ENCODE measurements around the gene C10orf67. TPM values are rescaled to one million over a fixed set of nuclear protein-coding genes. Genes with fewer than 3 reads are reported as not detected.

C10orf67 gene
- total RNA-seq, 1 donor from 2014 or later = not detected

DNA sequence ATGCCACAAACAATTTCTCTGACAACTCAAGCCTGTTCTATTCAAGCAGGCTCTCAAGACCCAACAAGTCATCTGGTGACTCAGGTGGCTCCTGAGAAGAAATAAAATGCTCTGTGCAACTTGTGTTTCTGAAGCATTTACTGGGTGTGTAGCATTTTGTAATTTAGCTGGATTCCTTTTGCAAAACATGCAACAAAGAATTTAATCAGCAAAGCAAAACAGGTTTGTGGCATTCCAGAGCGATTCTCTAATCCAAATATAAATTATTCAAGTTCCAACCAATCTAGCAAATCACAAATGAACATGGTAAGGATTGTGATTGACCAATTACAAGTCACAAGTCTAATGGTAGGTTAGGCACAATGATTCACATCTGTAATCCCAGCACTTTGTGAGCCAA lies 39.8 kb upstream of the C10orf67 start:
- H3K27ac Mint-ChIP-seq (ENCODE audit: unreplicated experiment) = no peak overlapping the region
- no peak for DNase-seq (ENCODE audit: extremely low spot score, unreplicated experiment)

DNA sequence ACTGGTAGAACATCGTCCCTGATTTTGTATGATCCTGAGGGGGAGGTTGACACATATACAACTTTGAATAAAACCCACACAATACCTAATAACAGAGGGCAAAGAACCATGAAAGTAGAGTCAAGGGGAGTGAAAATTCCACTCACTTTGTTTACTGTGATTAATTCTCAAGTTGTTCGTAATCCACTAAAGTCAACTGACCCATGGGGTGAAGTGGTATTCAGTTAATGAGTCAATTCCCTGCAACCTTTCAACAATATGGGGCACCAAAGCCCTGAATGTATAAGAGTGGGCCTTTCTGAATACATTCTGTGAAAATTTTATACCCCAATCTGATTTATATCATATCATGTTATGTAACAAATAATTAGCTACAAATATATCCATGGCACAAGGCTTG lies 39.0 kb upstream of the C10orf67 start:
- TF ChIP-seq, protein P1, sequence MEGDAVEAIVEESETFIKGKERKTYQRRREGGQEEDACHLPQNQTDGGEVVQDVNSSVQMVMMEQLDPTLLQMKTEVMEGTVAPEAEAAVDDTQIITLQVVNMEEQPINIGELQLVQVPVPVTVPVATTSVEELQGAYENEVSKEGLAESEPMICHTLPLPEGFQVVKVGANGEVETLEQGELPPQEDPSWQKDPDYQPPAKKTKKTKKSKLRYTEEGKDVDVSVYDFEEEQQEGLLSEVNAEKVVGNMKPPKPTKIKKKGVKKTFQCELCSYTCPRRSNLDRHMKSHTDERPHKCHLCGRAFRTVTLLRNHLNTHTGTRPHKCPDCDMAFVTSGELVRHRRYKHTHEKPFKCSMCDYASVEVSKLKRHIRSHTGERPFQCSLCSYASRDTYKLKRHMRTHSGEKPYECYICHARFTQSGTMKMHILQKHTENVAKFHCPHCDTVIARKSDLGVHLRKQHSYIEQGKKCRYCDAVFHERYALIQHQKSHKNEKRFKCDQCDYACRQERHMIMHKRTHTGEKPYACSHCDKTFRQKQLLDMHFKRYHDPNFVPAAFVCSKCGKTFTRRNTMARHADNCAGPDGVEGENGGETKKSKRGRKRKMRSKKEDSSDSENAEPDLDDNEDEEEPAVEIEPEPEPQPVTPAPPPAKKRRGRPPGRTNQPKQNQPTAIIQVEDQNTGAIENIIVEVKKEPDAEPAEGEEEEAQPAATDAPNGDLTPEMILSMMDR (IDR thresholded peaks at IDR 0.05) = no peak
- no peak for DNase-seq (ENCODE audit: extremely low spot score, unreplicated experiment)
- Mint-ChIP-seq H3K4me3 (ENCODE audit: unreplicated experiment) (no peak overlapping the region), H3K9me3 (ENCODE audit: unreplicated experiment) (no peaks in the 10 kb centered on the region), H3K4me1 (ENCODE audit: unreplicated experiment) (no peaks in the 10 kb centered on the region), H3K27ac (ENCODE audit: unreplicated experiment) (no peak overlapping the region), H3K36me3 (ENCODE audit: unreplicated experiment) (no peaks in the 10 kb centered on the region), H3K27me3 (ENCODE audit: unreplicated experiment) (peaks cover 3% of the 10 kb centered on the region)

More for the DNA sequence above, 39.8 kb upstream of the C10orf67 start:
- Mint-ChIP-seq H3K36me3 (ENCODE audit: unreplicated experiment) (no peaks in the 10 kb centered on the region), H3K4me3 (ENCODE audit: unreplicated experiment) (no peak overlapping the region), H3K9me3 (ENCODE audit: unreplicated experiment) (no peaks in the 10 kb centered on the region), H3K4me1 (ENCODE audit: unreplicated experiment) (no peaks in the 10 kb centered on the region), H3K27me3 (ENCODE audit: unreplicated experiment) (no peaks in the 10 kb centered on the region)
- TF ChIP-seq, protein P1 (IDR thresholded peaks at IDR 0.05) = no peak

DNA sequence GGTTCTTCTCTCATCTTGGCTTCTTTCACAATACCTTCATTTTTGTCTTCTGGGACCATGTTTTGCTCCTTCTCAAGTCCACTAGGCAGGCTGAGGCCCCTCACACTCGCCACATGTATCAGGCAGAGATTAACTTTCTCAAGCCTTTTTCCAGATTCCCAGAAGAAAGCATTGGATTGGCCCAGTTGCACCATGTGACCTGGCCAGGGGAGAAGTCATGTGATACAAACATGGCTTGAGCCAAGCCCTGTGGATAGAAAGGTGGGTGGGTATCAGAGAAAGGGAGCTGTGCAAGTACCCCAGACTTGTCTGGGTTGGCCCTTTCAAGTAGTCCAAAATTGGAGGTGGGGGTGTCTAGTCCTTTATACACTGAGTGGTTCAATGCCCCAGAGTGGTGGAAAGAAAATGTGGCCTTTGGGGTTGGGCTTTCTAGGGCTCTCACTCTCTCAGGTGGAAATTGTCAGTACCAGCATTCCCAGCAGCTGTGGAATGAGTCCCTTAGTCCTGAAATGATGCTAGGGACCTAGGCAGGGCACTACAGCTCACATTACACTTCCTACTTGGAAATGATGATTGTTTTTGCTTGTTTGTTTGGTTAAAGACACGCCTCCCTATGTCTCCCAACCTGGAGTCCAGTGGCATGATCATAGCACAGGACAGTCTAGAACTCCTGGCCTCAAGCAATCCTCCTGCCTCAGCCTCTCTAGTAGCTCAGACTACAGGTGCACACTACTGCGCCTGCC lies 36.9 kb upstream of the C10orf67 start:
- H3K27me3 Mint-ChIP-seq (ENCODE audit: unreplicated experiment) = peaks cover 3% of the 10 kb centered on the region
- TF ChIP-seq, protein P1 (IDR thresholded peaks at IDR 0.05) = no peak
- no peak for DNase-seq (ENCODE audit: extremely low spot score, unreplicated experiment)
- no peak overlapping the region for H3K27ac Mint-ChIP-seq (ENCODE audit: unreplicated experiment)
- no peaks in the 10 kb centered on the region for H3K4me1 Mint-ChIP-seq (ENCODE audit: unreplicated experiment)
- H3K36me3 Mint-ChIP-seq (ENCODE audit: unreplicated experiment) = no peaks in the 10 kb centered on the region
- H3K4me3 Mint-ChIP-seq (ENCODE audit: unreplicated experiment) = no peak overlapping the region
- no peaks in the 10 kb centered on the region for H3K9me3 Mint-ChIP-seq (ENCODE audit: unreplicated experiment)

DNA sequence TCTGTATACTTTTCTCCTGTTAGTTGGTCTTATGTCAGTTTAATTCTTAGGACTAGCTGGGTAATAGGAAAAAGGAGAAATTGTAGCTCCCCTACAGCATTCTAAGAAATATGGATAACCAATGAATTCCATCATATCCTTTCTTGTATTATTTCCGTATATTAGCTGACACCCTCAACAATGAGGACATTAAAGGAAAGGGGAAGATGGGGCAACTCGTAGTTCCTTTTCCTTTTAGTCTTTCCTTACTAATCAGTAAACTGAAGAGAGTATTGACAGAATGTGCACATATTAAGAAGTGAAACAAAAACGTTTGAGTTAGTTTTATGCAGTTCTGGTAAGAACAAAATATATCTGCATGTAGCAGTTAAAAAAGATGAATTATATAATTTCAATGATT lies 35.1 kb upstream of the C10orf67 start:
- Mint-ChIP-seq H3K27ac (ENCODE audit: unreplicated experiment) (no peak overlapping the region), H3K9me3 (ENCODE audit: unreplicated experiment) (no peaks in the 10 kb centered on the region), H3K27me3 (ENCODE audit: unreplicated experiment) (peaks cover 3% of the 10 kb centered on the region), H3K36me3 (ENCODE audit: unreplicated experiment) (no peaks in the 10 kb centered on the region), H3K4me3 (ENCODE audit: unreplicated experiment) (no peak overlapping the region), H3K4me1 (ENCODE audit: unreplicated experiment) (no peaks in the 10 kb centered on the region)
- TF ChIP-seq, protein P1 (IDR thresholded peaks at IDR 0.05) = no peak
- DNase-seq (ENCODE audit: extremely low spot score, unreplicated experiment) = no peak

DNA sequence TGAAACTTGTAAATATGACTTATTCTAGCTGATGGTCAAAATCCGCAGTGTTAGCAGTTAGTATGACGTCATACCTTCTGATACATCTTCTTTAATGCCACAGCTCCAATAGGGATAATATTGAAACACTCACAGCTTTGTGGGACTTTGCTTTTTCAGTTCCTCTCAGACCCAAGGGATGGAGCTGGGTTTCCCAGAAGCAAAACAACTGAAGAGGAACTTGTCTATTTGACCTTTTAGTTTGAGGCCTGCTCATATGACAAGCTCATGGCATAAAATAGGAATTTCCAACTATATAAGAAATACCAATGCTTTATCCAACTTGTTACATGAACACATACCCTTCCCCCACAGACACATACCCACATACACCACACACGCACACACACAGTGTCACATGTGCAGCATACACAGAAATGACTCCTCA lies 31.6 kb upstream of the C10orf67 start:
- Mint-ChIP-seq H3K4me3 (ENCODE audit: unreplicated experiment) (no peak overlapping the region), H3K9me3 (ENCODE audit: unreplicated experiment) (no peaks in the 10 kb centered on the region), H3K36me3 (ENCODE audit: unreplicated experiment) (no peaks in the 10 kb centered on the region), H3K27ac (ENCODE audit: unreplicated experiment) (no peak overlapping the region), H3K27me3 (ENCODE audit: unreplicated experiment) (peaks cover 11% of the 10 kb centered on the region), H3K4me1 (ENCODE audit: unreplicated experiment) (no peaks in the 10 kb centered on the region)
- TF ChIP-seq, protein P1 (IDR thresholded peaks at IDR 0.05) = no peak
- no peak for DNase-seq (ENCODE audit: extremely low spot score, unreplicated experiment)
